HepG2 (cell line): ENCODE measurements around the gene DLG2. TPM values are rescaled to one million over a fixed set of nuclear protein-coding genes. Genes with fewer than 3 reads are reported as not detected.

Experiments used
- ERF ChIP-seq: IDR thresholded peaks from 2 replicates; pipeline ENCODE4 v1.6.1; 2018; ENCODE audit warnings: missing biosample characterization, missing genetic modification reagents
- FOXA3 ChIP-seq: IDR thresholded peaks from 2 replicates; pipeline ENCODE4 v1.6.1; 2016; ENCODE audit warnings: missing genetic modification reagents, missing compliant biosample characterization
- LRRFIP1 ChIP-seq: sonication (generic); formaldehyde crosslinking; conservative IDR thresholded peaks from 2 replicates; pipeline ENCODE4 v1.4.0; 2020; ENCODE audit warnings: missing genetic modification reagents
- MAX ChIP-seq: IDR thresholded peaks from 2 replicates; pipeline ENCODE4 v1.6.1; 2012; ENCODE audit warnings: inconsistent platforms
- MED13 ChIP-seq: sonication (generic); formaldehyde crosslinking; IDR thresholded peaks from 2 replicates; pipeline ENCODE4 v1.5.0; 2020; ENCODE audit warnings: missing genetic modification reagents
- NFAT5 ChIP-seq: sonication (generic); formaldehyde crosslinking; IDR thresholded peaks from 2 replicates; pipeline ENCODE4 v1.4.0; 2020; ENCODE audit warnings: missing genetic modification reagents
- POLR2AphosphoS2 ChIP-seq: IDR thresholded peaks from 2 replicates; pipeline ENCODE4 v1.6.1; 2011; ENCODE audit warnings: low read depth, low read length, improper control_type of control experiment
- ZFP36L1 ChIP-seq: sonication (generic); formaldehyde crosslinking; IDR thresholded peaks from 2 replicates; pipeline ENCODE4 v1.8.0; 2022; ENCODE audit warnings: mild to moderate bottlenecking, missing genetic modification reagents, moderate library complexity
- ZNF142 ChIP-seq: sonication (generic); formaldehyde crosslinking; IDR thresholded peaks from 2 replicates; pipeline ENCODE4 v1.4.0; 2020; ENCODE audit warnings: missing genetic modification reagents
- ZNF326 ChIP-seq: sonication (generic); formaldehyde crosslinking; IDR thresholded peaks from 2 replicates; pipeline ENCODE4 v1.4.0; 2020; ENCODE audit warnings: missing genetic modification reagents, borderline replicate concordance
- ZNF543 ChIP-seq: sonication (generic); formaldehyde crosslinking; IDR thresholded peaks from 2 replicates; pipeline ENCODE4 v1.4.0; 2020; ENCODE audit warnings: mild to moderate bottlenecking, missing genetic modification reagents
- ZNF569 ChIP-seq: sonication (generic); formaldehyde crosslinking; IDR thresholded peaks from 2 replicates; pipeline ENCODE4 v1.5.0; 2020; ENCODE audit warnings: mild to moderate bottlenecking, missing genetic modification reagents, moderate library complexity, borderline replicate concordance
- ZNF710 ChIP-seq: sonication (generic); formaldehyde crosslinking; IDR thresholded peaks from 2 replicates; pipeline ENCODE4 v1.5.0; 2020; ENCODE audit warnings: mild to moderate bottlenecking, missing genetic modification reagents, borderline replicate concordance
- polyA plus RNA-seq, 8 experiments: library from polyadenylated mRNA; depleted of rRNA in 3 of 8; stranded (reverse) in 7 of 8; unstranded in 1 of 8; fragments of >200 nt; fragmentation: Illumina TruSeq in 4 of 8; extraction: Trizol in 4 of 8; gene quantifications; 2 replicates each; pipeline versions ENCODE4 v1.2.1 to v1.2.3, GENCODE V29; 2011 to 2016; ENCODE audit warnings: low read depth in 4 of 8, missing spikeins in 1 of 8, mixed read lengths in 1 of 8; ENCODE audit not compliant: insufficient read depth in 1 of 8
- total RNA-seq, 5 experiments: library from RNA; depleted of rRNA; stranded (reverse); fragments of >200 nt; fragmentation: Illumina TruSeq; extraction: Trizol; gene quantifications; 2 replicates each; pipeline ENCODE4 v1.2.3, GENCODE V29; 2016; ENCODE audit warnings: low read depth in 1 of 5

The DLG2 gene
- total and polyA plus RNA-seq, 2 of the 13 experiments (the other 11 are each of a cell fraction or from before 2014, with no cell fraction given): 0.46 to 1.0 TPM

- TF ChIP-seq ZNF142 (CRISPR knock-in tag) (no peak), LRRFIP1 (CRISPR knock-in tag) (no peak), MED13 (CRISPR knock-in tag) (no peak), ZNF543 (CRISPR knock-in tag) (no peak), ZNF710 (CRISPR knock-in tag) (peak; percentile 35; the same call in 1 of the 2 replicates), FOXA3 (CRISPR knock-in tag) (no peak), ZNF326 (CRISPR knock-in tag) (no peak), MAX (no peak), POLR2AphosphoS2 (no peak), ZNF569 (CRISPR knock-in tag) (no peak), ERF (CRISPR knock-in tag) (peak; percentile 57; the same call in 1 of the 2 replicates), ZFP36L1 (CRISPR knock-in tag) (no peak), NFAT5 (CRISPR knock-in tag) (0 out of 2 replicates have a peak, but pooled peaks have one; percentile 29)
These were observed 912.8 kb downstream of the DLG2 start (continued) for GRCh38 chr11:84714316-84714780.
